HepG2 (cell line): ENCODE data around the gene TRIM74. TPM values are rescaled to one million over a fixed set of nuclear protein-coding genes. Genes with fewer than 3 reads are reported as not detected.

Experiments used
- CHD2 ChIP-seq: IDR thresholded peaks from 2 replicates; pipeline ENCODE4 v1.6.1; 2011; ENCODE audit warnings: low read depth, low read length, improper control_type of control experiment
- FOXC1 ChIP-seq: sonication (generic); formaldehyde crosslinking; IDR thresholded peaks from 2 replicates; pipeline ENCODE4 v1.8.0; 2022; ENCODE audit warnings: mild to moderate bottlenecking, missing genetic modification reagents, borderline replicate concordance
- HMGA1 ChIP-seq: sonication (generic); formaldehyde crosslinking; conservative IDR thresholded peaks from 2 replicates; pipeline ENCODE4 v1.4.0; 2020; ENCODE audit warnings: missing genetic modification reagents
- KDM2A ChIP-seq: sonication (generic); formaldehyde crosslinking; IDR thresholded peaks from 2 replicates; pipeline ENCODE4 v1.4.0; 2020; ENCODE audit warnings: low read depth, missing genetic modification reagents, borderline replicate concordance
- PAX8 ChIP-seq: sonication (generic); formaldehyde crosslinking; IDR thresholded peaks from 2 replicates; pipeline ENCODE4 v1.8.0; 2022; ENCODE audit warnings: mild to moderate bottlenecking, missing genetic modification reagents, borderline replicate concordance
- PLSCR1 ChIP-seq: sonication (generic); formaldehyde crosslinking; IDR thresholded peaks from 2 replicates; pipeline ENCODE4 v1.5.0; 2020; ENCODE audit warnings: missing genetic modification reagents, mild to moderate bottlenecking, borderline replicate concordance
- POLR2G ChIP-seq: fragments of 200-400 bp; formaldehyde crosslinking; IDR thresholded peaks from 2 replicates; pipeline ENCODE4 v1.6.1; 2018; ENCODE audit warnings: mild to moderate bottlenecking, low read depth, low read length, moderate library complexity
- RBM39 ChIP-seq: fragments of 200-400 bp; formaldehyde crosslinking; IDR thresholded peaks from one replicate; pipeline ENCODE4 v1.6.1; 2018; ENCODE audit warnings: antibody characterized with exemption, mild to moderate bottlenecking, low read depth, low read length; ENCODE audit not compliant: poor library complexity, severe bottlenecking
- SIX4 ChIP-seq: sonication (generic); formaldehyde crosslinking; IDR thresholded peaks from 2 replicates; pipeline ENCODE4 v1.4.0; 2020; ENCODE audit warnings: missing genetic modification reagents
- THAP9 ChIP-seq: sonication (generic); formaldehyde crosslinking; IDR thresholded peaks from 2 replicates; pipeline ENCODE4; 2020; ENCODE audit warnings: missing genetic modification reagents, mild to moderate bottlenecking, borderline replicate concordance
- XBP1 ChIP-seq: sonication (generic); formaldehyde crosslinking; IDR thresholded peaks from 2 replicates; pipeline ENCODE4 v1.5.0; 2020; ENCODE audit warnings: missing genetic modification reagents
- ZKSCAN8 ChIP-seq: IDR thresholded peaks from 2 replicates; pipeline ENCODE4 v1.6.1; 2016; ENCODE audit warnings: borderline replicate concordance, missing genetic modification reagents, missing compliant biosample characterization
- ZNF292 ChIP-seq: sonication (generic); formaldehyde crosslinking; IDR thresholded peaks from 2 replicates; pipeline ENCODE4 v1.8.1; 2022; ENCODE audit warnings: mild to moderate bottlenecking, low read depth, missing genetic modification reagents, borderline replicate concordance
- ZNF530 ChIP-seq: sonication (generic); formaldehyde crosslinking; IDR thresholded peaks from 2 replicates; pipeline ENCODE4 v1.5.0; 2020; ENCODE audit warnings: low read depth, mild to moderate bottlenecking, missing genetic modification reagents
- ZNF674 ChIP-seq: sonication (generic); formaldehyde crosslinking; IDR thresholded peaks from 2 replicates; pipeline ENCODE4 v1.5.0; 2020; ENCODE audit warnings: low read depth, mild to moderate bottlenecking, missing genetic modification reagents
- ZNF709 ChIP-seq: sonication (generic); formaldehyde crosslinking; IDR thresholded peaks from 2 replicates; pipeline ENCODE4 v1.5.0; 2020; ENCODE audit warnings: mild to moderate bottlenecking, missing genetic modification reagents
- ZNF775 ChIP-seq: sonication (generic); formaldehyde crosslinking; IDR thresholded peaks from 2 replicates; pipeline ENCODE4 v1.4.0; 2020; ENCODE audit warnings: missing genetic modification reagents, mild to moderate bottlenecking, moderate library complexity, borderline replicate concordance
- ZNF788 ChIP-seq: sonication (generic); formaldehyde crosslinking; IDR thresholded peaks from 2 replicates; pipeline ENCODE4 v1.5.0; 2020; ENCODE audit warnings: mild to moderate bottlenecking, missing genetic modification reagents, borderline replicate concordance
- ZUFSP ChIP-seq: sonication (generic); formaldehyde crosslinking; IDR thresholded peaks from 2 replicates; pipeline ENCODE4 v1.9.0; 2021; ENCODE audit warnings: missing genetic modification reagents, mild to moderate bottlenecking, borderline replicate concordance
- polyA plus RNA-seq, 8 experiments: library from polyadenylated mRNA; depleted of rRNA in 3 of 8; stranded (reverse) in 7 of 8; unstranded in 1 of 8; fragments of >200 nt; fragmentation: Illumina TruSeq in 4 of 8; extraction: Trizol in 4 of 8; gene quantifications; 2 replicates each; pipeline versions ENCODE4 v1.2.1 to v1.2.3, GENCODE V29; 2011 to 2016; ENCODE audit warnings: low read depth in 4 of 8, missing spikeins in 1 of 8, mixed read lengths in 1 of 8; ENCODE audit not compliant: insufficient read depth in 1 of 8
- total RNA-seq, 5 experiments: library from RNA; depleted of rRNA; stranded (reverse); fragments of >200 nt; fragmentation: Illumina TruSeq; extraction: Trizol; gene quantifications; 2 replicates each; pipeline ENCODE4 v1.2.3, GENCODE V29; 2016; ENCODE audit warnings: low read depth in 1 of 5
- TF ChIP-seq, protein P1 (sequence below): sonication (generic); formaldehyde crosslinking; IDR thresholded peaks from 2 replicates; pipeline ENCODE4 v1.4.0; 2020; ENCODE audit warnings: missing genetic modification reagents, borderline replicate concordance

Gene TRIM74
- total and polyA plus RNA-seq, 2 of the 13 experiments (the other 11 are each of a cell fraction or from before 2014, with no cell fraction given): 0.51 to 1.4 TPM

DNA sequence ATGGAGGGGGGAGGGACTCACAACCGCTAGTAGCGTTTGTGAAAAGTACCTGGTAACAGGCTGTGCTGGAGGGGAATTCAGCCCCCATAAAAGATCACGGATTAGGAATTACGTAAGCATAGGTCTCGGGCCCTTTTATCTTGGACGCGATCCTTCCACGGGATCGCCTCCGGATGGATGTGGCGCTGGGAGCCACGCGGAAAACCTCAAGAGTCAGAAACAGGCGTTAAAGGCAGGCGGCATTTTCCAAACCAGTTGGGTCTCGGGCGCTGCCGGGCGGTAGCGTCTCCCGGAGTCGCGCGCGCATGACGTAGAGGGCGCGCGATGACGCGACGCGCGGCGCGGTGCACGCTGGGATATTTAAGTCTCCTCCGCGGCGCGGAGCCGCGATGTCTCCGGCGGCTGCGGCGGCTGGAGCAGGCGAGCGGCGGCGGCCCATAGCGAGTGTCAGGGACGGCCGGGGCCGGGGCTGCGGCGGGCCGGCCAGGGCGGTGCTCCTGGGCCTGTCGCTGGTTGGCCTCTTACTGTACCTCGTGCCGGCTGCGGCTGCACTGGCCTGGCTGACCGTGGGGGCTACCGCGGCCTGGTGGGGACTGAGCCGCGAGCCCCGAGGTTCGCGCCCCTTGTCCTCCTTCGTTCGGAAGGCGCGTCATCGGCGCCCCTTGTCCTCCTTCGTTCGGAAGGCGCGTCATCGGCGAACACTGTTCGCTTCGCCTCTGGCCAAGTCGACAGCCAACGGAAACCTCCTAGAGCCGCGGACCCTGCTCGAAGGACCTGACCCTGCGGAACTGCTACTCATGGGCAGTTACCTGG, 44.3 kb downstream of the TRIM74 start, which contains the start of gene POM121 (continued):
- TF ChIP-seq POLR2G (peak; percentile 86), ZNF775 (no peak), HMGA1 (CRISPR knock-in tag) (no peak), THAP9 (CRISPR knock-in tag) (0 out of 2 replicates have a peak, but pooled peaks have one; percentile 38), ZNF788 (CRISPR knock-in tag) (peak; percentile 69; the same call in 1 of the 2 replicates), SIX4 (CRISPR knock-in tag) (no peak), RBM39 (peak; percentile 72), ZNF292 (no peak), ZUFSP (CRISPR knock-in tag) (no peak), PLSCR1 (no peak), ZNF709 (peak; percentile 47; the same call in 1 of the 2 replicates), ZNF674 (CRISPR knock-in tag) (no peak), KDM2A (CRISPR knock-in tag) (peak; percentile 100), XBP1 (CRISPR knock-in tag) (no peak), PAX8 (CRISPR knock-in tag) (0 out of 2 replicates have a peak, but pooled peaks have one; percentile 39), ZNF530 (CRISPR knock-in tag) (no peak), CHD2 (no peak), FOXC1 (CRISPR knock-in tag) (peak; percentile 78; the same call in 1 of the 2 replicates), ZKSCAN8 (CRISPR knock-in tag) (peak; percentile 44; the same call in 1 of the 2 replicates)
- TF ChIP-seq, protein P1, sequence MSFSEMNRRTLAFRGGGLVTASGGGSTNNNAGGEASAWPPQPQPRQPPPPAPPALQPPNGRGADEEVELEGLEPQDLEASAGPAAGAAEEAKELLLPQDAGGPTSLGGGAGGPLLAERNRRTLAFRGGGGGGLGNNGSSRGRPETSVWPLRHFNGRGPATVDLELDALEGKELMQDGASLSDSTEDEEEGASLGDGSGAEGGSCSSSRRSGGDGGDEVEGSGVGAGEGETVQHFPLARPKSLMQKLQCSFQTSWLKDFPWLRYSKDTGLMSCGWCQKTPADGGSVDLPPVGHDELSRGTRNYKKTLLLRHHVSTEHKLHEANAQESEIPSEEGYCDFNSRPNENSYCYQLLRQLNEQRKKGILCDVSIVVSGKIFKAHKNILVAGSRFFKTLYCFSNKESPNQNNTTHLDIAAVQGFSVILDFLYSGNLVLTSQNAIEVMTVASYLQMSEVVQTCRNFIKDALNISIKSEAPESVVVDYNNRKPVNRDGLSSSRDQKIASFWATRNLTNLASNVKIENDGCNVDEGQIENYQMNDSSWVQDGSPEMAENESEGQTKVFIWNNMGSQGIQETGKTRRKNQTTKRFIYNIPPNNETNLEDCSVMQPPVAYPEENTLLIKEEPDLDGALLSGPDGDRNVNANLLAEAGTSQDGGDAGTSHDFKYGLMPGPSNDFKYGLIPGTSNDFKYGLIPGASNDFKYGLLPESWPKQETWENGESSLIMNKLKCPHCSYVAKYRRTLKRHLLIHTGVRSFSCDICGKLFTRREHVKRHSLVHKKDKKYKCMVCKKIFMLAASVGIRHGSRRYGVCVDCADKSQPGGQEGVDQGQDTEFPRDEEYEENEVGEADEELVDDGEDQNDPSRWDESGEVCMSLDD: no peak
